Kidney epithelial cell (primary cell): ENCODE measurements around the gene PPP6R1. TPM values are rescaled to one million over a fixed set of nuclear protein-coding genes. Genes with fewer than 3 reads are reported as not detected.

Source experiments
- DNase-seq: peaks from one replicate; pipeline ENCODE4 v3.0.0-alpha.2; 2010; ENCODE audit warnings: low read depth
- H3K27me3 ChIP-seq: 2 replicates; pipeline ENCODE4 v1.6.0; 2011; ENCODE audit warnings: low read length; ENCODE audit not compliant: control insufficient read depth, insufficient read depth
- H3K36me3 ChIP-seq: 2 replicates; pipeline ENCODE4 v1.5.1; 2011; ENCODE audit warnings: low read length; ENCODE audit not compliant: control insufficient read depth, insufficient read depth
- H3K4me3 ChIP-seq: 2 replicates; pipeline ENCODE4 v1.5.1; 2011; ENCODE audit warnings: low read depth, mild to moderate bottlenecking, control low read depth, low read length
- CTCF ChIP-seq: IDR thresholded peaks from 2 replicates; pipeline ENCODE4 v1.5.1; 2011; ENCODE audit warnings: mild to moderate bottlenecking, moderate library complexity, low read length, control low read depth, inconsistent platforms; ENCODE audit not compliant: insufficient read depth, poor library complexity, severe bottlenecking
- total RNA-seq: library from RNA; depleted of rRNA; stranded (reverse); fragments of >200 nt; gene quantifications from 2 replicates; pipeline ENCODE4 v1.2.3, GENCODE V29; 2015

The PPP6R1 gene
- total RNA-seq, 1 donor from 2014 or later, result 41.5 TPM

GRCh38 chr19:55252760-55253663 is 5.8 kb downstream of the PPP6R1 start:
- TF ChIP-seq CTCF, result no peak
- H3K4me3 ChIP-seq, result no peak overlapping the region
- no peaks in the 10 kb centered on the region for H3K27me3 ChIP-seq
- H3K36me3 ChIP-seq, result no peaks in the 10 kb centered on the region
- DNase-seq, result no peak

GRCh38 chr19:55251341-55252081 is 7.3 kb downstream of the PPP6R1 start:
- Histone ChIP-seq H3K36me3 (no peaks in the 10 kb centered on the region), H3K4me3 (no peak overlapping the region)

GRCh38 chr19:55250262-55251036 is 8.4 kb downstream of the PPP6R1 start:
- Histone ChIP-seq H3K27me3 (no peaks in the 10 kb centered on the region), H3K4me3 (no peak overlapping the region), H3K36me3 (no peaks in the 10 kb centered on the region)
- DNase-seq, result no peak
- no peak for TF ChIP-seq CTCF

More at GRCh38 chr19:55251341-55252081, 7.3 kb downstream of the PPP6R1 start:
- DNase-seq, result peak; percentile 53
- no peak for TF ChIP-seq CTCF
- H3K27me3 ChIP-seq, result no peaks in the 10 kb centered on the region

- TF ChIP-seq CTCF, result no peak
- no peak for DNase-seq
- Histone ChIP-seq H3K27me3 (no peaks in the 10 kb centered on the region), H3K36me3 (no peaks in the 10 kb centered on the region), H3K4me3 (no peak overlapping the region)
These were observed 9.0 kb downstream of the PPP6R1 start for GRCh38 chr19:55249841-55250240.

- TF ChIP-seq CTCF, result no peak
- DNase-seq, result no peak
- H3K36me3 ChIP-seq, result no peaks in the 10 kb centered on the region
- no peaks in the 10 kb centered on the region for H3K27me3 ChIP-seq
- no peak overlapping the region for H3K4me3 ChIP-seq
These were observed 10.1 kb downstream of the PPP6R1 start for GRCh38 chr19:55248704-55249103.
